A673 (cell line): ENCODE results near the gene MAPKAPK2. TPM values are rescaled to one million over a fixed set of nuclear protein-coding genes. Genes with fewer than 3 reads are reported as not detected.

Source experiments
- BruUV-seq: library from RNA; stranded (reverse); fragments of 400-500 nt; replicated peaks from 2 replicates; lab custom pipeline; 2021; lab: Mats Ljungman, UMichigan
- CTCF ChIA-PET: fragments of 300-600 bp; sonication (Branson Sonifier 250); formaldehyde crosslinking; loops from one replicate; lab custom pipeline; 2022; ENCODE audit warnings: antibody characterized with exemption; lab: Charles Lee
- POLR2A ChIA-PET: fragments of 300-600 bp; sonication (Branson Sonifier 250); formaldehyde crosslinking; loops from one replicate; lab custom pipeline; 2022; ENCODE audit warnings: antibody characterized with exemption; ENCODE audit not compliant: low non-redundant PET; lab: Charles Lee
- DNase-seq: peaks from one replicate; pipeline ENCODE4 v3.0.0-alpha.2; 2015; ENCODE audit warnings: low spot score
- H3K27ac ChIP-seq: fragments of 200-600 bp; sonication (generic); 2 replicates; pipeline ENCODE4 v1.5.1; 2016; ENCODE audit warnings: mixed run types, low read depth, mild to moderate bottlenecking, mixed read lengths, antibody characterized with exemption, low read length; ENCODE audit not compliant: poor library complexity, severe bottlenecking
- H3K27me3 ChIP-seq: fragments of 200-600 bp; sonication (generic); replicated peaks from 2 replicates; pipeline ENCODE4 v1.6.1; 2017; ENCODE audit warnings: mixed run types, low read depth, mild to moderate bottlenecking, mixed read lengths, antibody characterized with exemption, low read length; ENCODE audit not compliant: insufficient read depth, poor library complexity
- H3K36me3 ChIP-seq: fragments of 200-600 bp; sonication (generic); 2 replicates; pipeline ENCODE4 v1.6.1; 2016; ENCODE audit warnings: mixed run types, mild to moderate bottlenecking, mixed read lengths, antibody characterized with exemption, low read length; ENCODE audit not compliant: insufficient read depth, poor library complexity, severe bottlenecking
- H3K4me1 ChIP-seq: fragments of 200-600 bp; sonication (generic); 2 replicates; pipeline ENCODE4 v1.6.1; 2017; ENCODE audit warnings: mixed run types, mild to moderate bottlenecking, mixed read lengths, antibody characterized with exemption, low read length; ENCODE audit not compliant: insufficient read depth, poor library complexity, severe bottlenecking
- H3K4me3 ChIP-seq: fragments of 200-600 bp; sonication (generic); 2 replicates; pipeline ENCODE4 v1.5.1; 2016; ENCODE audit warnings: low read depth, mixed run types, mild to moderate bottlenecking, mixed read lengths, low read length; ENCODE audit not compliant: poor library complexity, severe bottlenecking
- H3K9me3 ChIP-seq: fragments of 200-600 bp; sonication (generic); 2 replicates; pipeline ENCODE4 v1.6.1; 2016; ENCODE audit warnings: mixed run types, low read depth, mild to moderate bottlenecking, mixed read lengths, antibody characterized with exemption, low read length; ENCODE audit not compliant: poor library complexity, severe bottlenecking
- CTCF ChIP-seq: fragments of 300-800, 200-600 bp; sonication (generic); conservative IDR thresholded peaks from 2 replicates; pipeline ENCODE4 v1.5.1; 2017; ENCODE audit warnings: low read depth, mild to moderate bottlenecking, antibody characterized with exemption, low read length, moderate library complexity, mixed read lengths
- EZH2 ChIP-seq: fragments of 200-600 bp; sonication (generic); IDR thresholded peaks from 2 replicates; pipeline ENCODE4 v1.6.1; 2017; ENCODE audit warnings: borderline replicate concordance, low read depth, mild to moderate bottlenecking, mixed read lengths, antibody characterized with exemption, low read length; ENCODE audit not compliant: poor library complexity, severe bottlenecking
- intact Hi-C: fragments of 100-400 bp; cut with micrococcal nuclease; formaldehyde crosslinking; loops from one replicate; pipeline ENCODE4 v1.10.0; 2022; ENCODE audit not compliant: unreplicated experiment
- total RNA-seq: library from RNA; stranded (reverse); gene quantifications from 2 replicates; pipeline ENCODE4 v1.2.3, GENCODE V29; 2021

The MAPKAPK2 gene
- total RNA-seq, 1 experiment from 2014 or later: 39.2 TPM

- TF ChIP-seq EZH2 (no peak), CTCF (no peak)
- intact Hi-C loops: no loop called here
- no peak for DNase-seq
- H3K27me3 ChIP-seq: no peaks in the 10 kb centered on the region
- peaks cover 16% of the 10 kb centered on the region for H3K36me3 ChIP-seq
- no peaks in the 10 kb centered on the region for H3K9me3 ChIP-seq
- CTCF ChIA-PET: no interaction called here
- POLR2A ChIA-PET: no interaction called here
- H3K4me3 ChIP-seq: no peak overlapping the region
- no peak overlapping the region for H3K27ac ChIP-seq
- no peaks in the 10 kb centered on the region for H3K4me1 ChIP-seq
- BruUV-seq: no TSS peak
These were observed 41.5 kb upstream of the MAPKAPK2 start for GRCh38 chr1:206643118-206643698.

GRCh38 chr1:206646504-206646903, 38.2 kb upstream of the MAPKAPK2 start:
- ChIA-PET CTCF (no interaction called here), POLR2A (no interaction called here)
- H3K27ac ChIP-seq: no peak overlapping the region
- no peaks in the 10 kb centered on the region for H3K9me3 ChIP-seq
- no peak for DNase-seq
- H3K4me1 ChIP-seq: no peaks in the 10 kb centered on the region
- peaks cover 27% of the 10 kb centered on the region for H3K36me3 ChIP-seq
- BruUV-seq: no TSS peak
- no peak for TF ChIP-seq EZH2
- no peak overlapping the region for H3K4me3 ChIP-seq
- intact Hi-C loops: no loop called here
- H3K27me3 ChIP-seq: no peaks in the 10 kb centered on the region

DNA sequence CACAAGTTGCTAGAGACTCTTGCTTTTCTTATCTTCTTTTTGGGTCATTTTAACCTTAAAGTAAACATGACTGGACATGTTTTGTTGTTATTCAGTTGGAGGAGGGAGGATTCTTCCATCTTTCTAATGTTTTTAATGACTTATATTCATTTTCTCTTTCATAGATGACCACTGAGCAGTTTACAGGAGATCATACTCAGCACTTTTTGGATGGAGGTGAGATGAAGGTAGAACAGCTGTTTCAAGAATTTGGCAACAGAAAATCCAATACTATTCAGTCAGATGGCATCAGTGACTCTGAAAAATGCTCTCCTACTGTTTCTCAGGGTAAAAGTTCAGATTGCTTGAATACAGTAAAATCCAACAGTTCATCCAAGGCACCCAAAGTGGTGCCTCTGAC, 37.5 kb upstream of the MAPKAPK2 start:
- Histone ChIP-seq H3K27ac (no peak overlapping the region), H3K36me3 (peaks cover 27% of the 10 kb centered on the region), H3K4me3 (no peak overlapping the region), H3K27me3 (no peaks in the 10 kb centered on the region), H3K9me3 (no peaks in the 10 kb centered on the region), H3K4me1 (no peaks in the 10 kb centered on the region)
- TF ChIP-seq EZH2 (no peak), CTCF (no peak)
- BruUV-seq: no TSS peak
- intact Hi-C loops: no loop called here
- DNase-seq: no peak
- POLR2A ChIA-PET: no interaction called here
- CTCF ChIA-PET: no interaction called here
